ENCODE data around the gene CISD3.

DNA sequence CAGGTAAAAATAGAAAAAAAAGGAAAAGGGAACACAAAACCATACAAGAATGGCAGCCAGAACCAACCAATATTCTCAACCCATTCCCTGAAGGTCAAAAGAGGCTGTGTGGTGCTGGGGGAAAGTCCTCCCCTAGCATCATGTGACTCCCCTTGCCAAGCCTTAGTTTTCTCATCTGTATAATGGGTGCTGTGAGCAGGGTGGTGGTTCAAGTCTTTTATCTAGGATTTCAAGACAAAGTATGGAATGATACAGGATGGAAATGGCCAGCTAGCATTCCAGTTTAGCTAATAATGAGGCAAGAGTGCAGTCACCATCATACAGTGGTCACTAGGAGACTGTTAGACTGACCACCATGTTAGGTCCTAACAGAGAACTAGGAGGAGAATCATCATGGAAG, 43.1 kb downstream of the CISD3 start:
- no peak for TF ChIP-seq POLR2AphosphoS5 (IDR thresholded peaks at IDR 0.05)
- TF ChIP-seq, protein P1, sequence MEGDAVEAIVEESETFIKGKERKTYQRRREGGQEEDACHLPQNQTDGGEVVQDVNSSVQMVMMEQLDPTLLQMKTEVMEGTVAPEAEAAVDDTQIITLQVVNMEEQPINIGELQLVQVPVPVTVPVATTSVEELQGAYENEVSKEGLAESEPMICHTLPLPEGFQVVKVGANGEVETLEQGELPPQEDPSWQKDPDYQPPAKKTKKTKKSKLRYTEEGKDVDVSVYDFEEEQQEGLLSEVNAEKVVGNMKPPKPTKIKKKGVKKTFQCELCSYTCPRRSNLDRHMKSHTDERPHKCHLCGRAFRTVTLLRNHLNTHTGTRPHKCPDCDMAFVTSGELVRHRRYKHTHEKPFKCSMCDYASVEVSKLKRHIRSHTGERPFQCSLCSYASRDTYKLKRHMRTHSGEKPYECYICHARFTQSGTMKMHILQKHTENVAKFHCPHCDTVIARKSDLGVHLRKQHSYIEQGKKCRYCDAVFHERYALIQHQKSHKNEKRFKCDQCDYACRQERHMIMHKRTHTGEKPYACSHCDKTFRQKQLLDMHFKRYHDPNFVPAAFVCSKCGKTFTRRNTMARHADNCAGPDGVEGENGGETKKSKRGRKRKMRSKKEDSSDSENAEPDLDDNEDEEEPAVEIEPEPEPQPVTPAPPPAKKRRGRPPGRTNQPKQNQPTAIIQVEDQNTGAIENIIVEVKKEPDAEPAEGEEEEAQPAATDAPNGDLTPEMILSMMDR (IDR thresholded peaks at IDR 0.05), result no peak
